ENCODE data around the gene ATP2C2. TPM values are rescaled to one million over a fixed set of nuclear protein-coding genes. Genes with fewer than 3 reads are reported as not detected.
"Not testable (repeated sequence)": the region's sequence is repeated elsewhere in the genome, so short reads cannot be mapped to it uniquely, and the experiment has no call there.

The ATP2C2 gene
- total and polyA plus RNA-seq, 2 donors (not counting 1 experiment from before 2014, with no cell fraction given) = not detected

DNA sequence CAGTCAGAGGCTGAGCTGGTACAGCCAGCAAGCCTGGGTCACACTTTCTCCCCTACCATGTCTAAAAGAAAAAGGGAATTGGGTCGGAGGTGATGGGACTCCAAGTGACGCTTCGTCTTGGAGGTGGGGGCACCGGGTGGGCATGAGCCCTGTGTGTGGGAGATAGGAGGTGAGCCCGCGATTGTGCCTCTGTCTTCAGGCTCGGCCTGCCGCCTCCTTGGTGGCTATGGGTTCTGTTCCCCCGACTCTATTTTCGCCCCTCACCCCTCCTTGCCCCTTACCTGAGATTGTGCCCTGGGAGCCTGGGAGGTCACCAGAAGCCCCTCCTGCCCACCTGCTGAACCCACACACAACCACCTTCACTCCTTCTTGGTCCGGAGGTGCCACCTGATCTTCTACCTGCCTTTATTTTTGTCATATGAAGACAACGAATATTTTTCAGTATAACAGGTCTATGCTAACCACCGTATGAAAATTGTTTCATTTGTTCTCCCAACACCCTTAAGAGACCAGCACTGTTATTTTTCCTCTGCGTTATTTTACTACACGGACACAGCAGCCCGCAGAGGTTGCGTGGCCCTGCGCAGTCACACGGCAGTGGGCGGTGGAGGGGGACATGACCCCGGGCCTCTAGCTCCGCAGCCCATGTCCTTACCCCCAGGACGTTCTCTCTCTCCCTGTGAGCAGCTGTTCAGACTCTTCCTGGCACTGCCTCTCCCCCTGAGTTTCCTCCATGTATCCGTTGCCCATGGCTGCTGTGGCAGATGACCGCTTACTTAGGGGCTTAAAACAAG is 49.9 kb downstream of the ATP2C2 start:
- Histone ChIP-seq H3K4me2 (ENCODE audit: extremely low read depth, insufficient read depth, low read length) (no peak overlapping the region), H3K9ac (ENCODE audit: insufficient read depth, low read length) (no peak overlapping the region), H3K36me3 (ENCODE audit: control insufficient read depth, insufficient read depth, low read length) (no peaks in the 10 kb centered on the region), H3K27me3 (ENCODE audit: control insufficient read depth, insufficient read depth, low read length) (peaks cover 19% of the 10 kb centered on the region), H4K20me1 (ENCODE audit: control insufficient read depth, extremely low read depth, insufficient read depth, low read length) (no peaks in the 10 kb centered on the region), H3K9me3 (ENCODE audit: control insufficient read depth, insufficient read depth, low read depth, low read length) (no peaks in the 10 kb centered on the region), H3K4me1 (ENCODE audit: control insufficient read depth, extremely low read depth, insufficient read depth, low read length) (no peaks in the 10 kb centered on the region), H2AFZ (ENCODE audit: low read length) (no peak overlapping the region), H3K27ac (ENCODE audit: insufficient read depth, low read length) (no peak overlapping the region), H3K79me2 (ENCODE audit: control insufficient read depth, insufficient read depth, low read length) (no peaks in the 10 kb centered on the region), H3K4me3 (replicated peaks in 1 of 4; ENCODE audit: control extremely low read depth in 1 of 4, insufficient read depth in 1 of 4, low read depth in 3 of 4, low read length in 4 of 4) (no peak overlapping the region)
- TF ChIP-seq, protein P1, sequence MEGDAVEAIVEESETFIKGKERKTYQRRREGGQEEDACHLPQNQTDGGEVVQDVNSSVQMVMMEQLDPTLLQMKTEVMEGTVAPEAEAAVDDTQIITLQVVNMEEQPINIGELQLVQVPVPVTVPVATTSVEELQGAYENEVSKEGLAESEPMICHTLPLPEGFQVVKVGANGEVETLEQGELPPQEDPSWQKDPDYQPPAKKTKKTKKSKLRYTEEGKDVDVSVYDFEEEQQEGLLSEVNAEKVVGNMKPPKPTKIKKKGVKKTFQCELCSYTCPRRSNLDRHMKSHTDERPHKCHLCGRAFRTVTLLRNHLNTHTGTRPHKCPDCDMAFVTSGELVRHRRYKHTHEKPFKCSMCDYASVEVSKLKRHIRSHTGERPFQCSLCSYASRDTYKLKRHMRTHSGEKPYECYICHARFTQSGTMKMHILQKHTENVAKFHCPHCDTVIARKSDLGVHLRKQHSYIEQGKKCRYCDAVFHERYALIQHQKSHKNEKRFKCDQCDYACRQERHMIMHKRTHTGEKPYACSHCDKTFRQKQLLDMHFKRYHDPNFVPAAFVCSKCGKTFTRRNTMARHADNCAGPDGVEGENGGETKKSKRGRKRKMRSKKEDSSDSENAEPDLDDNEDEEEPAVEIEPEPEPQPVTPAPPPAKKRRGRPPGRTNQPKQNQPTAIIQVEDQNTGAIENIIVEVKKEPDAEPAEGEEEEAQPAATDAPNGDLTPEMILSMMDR (conservative IDR thresholded peaks at IDR 0.05 in 1 of 2, IDR thresholded peaks at IDR 0.05 in 1 of 2; ENCODE audit: low read depth in 1 of 2, low read length in 2 of 2) = no peak
- TF ChIP-seq EZH2 (IDR thresholded peaks at IDR 0.05; ENCODE audit: low read length, missing control alignments) = no peak
- DNase-seq (ENCODE audit: low read depth in 2 of 2) = no peak

DNA sequence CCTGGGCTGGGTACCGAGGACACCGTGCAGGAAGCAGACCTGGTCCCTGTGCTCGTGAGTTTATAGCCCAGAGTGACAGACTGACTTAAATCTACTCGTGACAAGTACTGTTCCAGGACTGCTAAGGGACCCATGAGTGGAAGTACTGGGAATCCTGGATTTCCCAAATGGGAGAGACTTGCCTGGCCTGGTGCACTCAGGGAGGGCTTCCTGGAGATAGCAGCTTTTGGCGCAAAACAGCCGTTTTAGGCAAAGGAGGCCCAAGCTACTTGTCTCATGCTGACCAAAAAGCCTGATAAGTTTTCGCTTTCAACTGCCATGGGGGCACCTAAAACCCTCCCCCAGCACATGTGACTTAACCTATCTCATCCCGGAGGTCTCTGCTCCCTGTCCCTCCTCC is 51.4 kb downstream of the ATP2C2 start:
- no peaks in the 10 kb centered on the region for H3K79me2 ChIP-seq (ENCODE audit: control insufficient read depth, insufficient read depth, low read length)
- H3K4me3 ChIP-seq (replicated peaks in 1 of 4; ENCODE audit: control extremely low read depth in 1 of 4, insufficient read depth in 1 of 4, low read depth in 3 of 4, low read length in 4 of 4) = no peak overlapping the region
- no peak overlapping the region for H3K27ac ChIP-seq (ENCODE audit: insufficient read depth, low read length)
- peaks cover 14% of the 10 kb centered on the region for H3K27me3 ChIP-seq (ENCODE audit: control insufficient read depth, insufficient read depth, low read length)
- no peak for TF ChIP-seq EZH2 (IDR thresholded peaks at IDR 0.05; ENCODE audit: low read length, missing control alignments)
- TF ChIP-seq, protein P1 (conservative IDR thresholded peaks at IDR 0.05 in 1 of 2, IDR thresholded peaks at IDR 0.05 in 1 of 2; ENCODE audit: low read depth in 1 of 2, low read length in 2 of 2) = no peak
- no peaks in the 10 kb centered on the region for H3K36me3 ChIP-seq (ENCODE audit: control insufficient read depth, insufficient read depth, low read length)
- no peaks in the 10 kb centered on the region for H4K20me1 ChIP-seq (ENCODE audit: control insufficient read depth, extremely low read depth, insufficient read depth, low read length)
- H2AFZ ChIP-seq (ENCODE audit: low read length) = no peak overlapping the region
- no peaks in the 10 kb centered on the region for H3K4me1 ChIP-seq (ENCODE audit: control insufficient read depth, extremely low read depth, insufficient read depth, low read length)
- no peak overlapping the region for H3K9ac ChIP-seq (ENCODE audit: insufficient read depth, low read length)
- no peaks in the 10 kb centered on the region for H3K9me3 ChIP-seq (ENCODE audit: control insufficient read depth, insufficient read depth, low read depth, low read length)
- no peak for DNase-seq (ENCODE audit: low read depth in 2 of 2)
- no peak overlapping the region for H3K4me2 ChIP-seq (ENCODE audit: extremely low read depth, insufficient read depth, low read length)

DNA sequence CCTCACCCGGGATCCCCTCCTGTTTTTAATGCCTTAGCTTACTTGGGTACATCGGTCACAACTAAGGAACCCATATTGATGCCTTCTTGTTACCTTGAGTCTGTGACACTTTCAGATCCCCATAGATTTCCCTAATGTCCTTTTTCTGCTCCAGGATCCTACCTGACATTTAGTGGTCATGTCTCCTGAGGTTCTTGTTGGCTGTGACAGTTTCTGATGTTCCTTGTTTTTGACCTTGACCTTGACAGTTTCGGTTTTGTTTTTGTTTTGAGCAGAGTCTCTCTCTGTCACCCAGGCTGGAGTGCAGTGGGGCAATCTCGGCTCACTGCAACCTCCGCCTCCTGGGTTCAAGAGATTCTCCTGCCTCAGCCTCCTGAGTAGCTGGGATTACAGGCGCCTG is 52.2 kb downstream of the ATP2C2 start:
- H3K27me3 ChIP-seq (ENCODE audit: control insufficient read depth, insufficient read depth, low read length) = peaks cover 11% of the 10 kb centered on the region
- H2AFZ ChIP-seq (ENCODE audit: low read length); H3K9me3 ChIP-seq (ENCODE audit: control insufficient read depth, insufficient read depth, low read depth, low read length); H3K4me1 ChIP-seq (ENCODE audit: control insufficient read depth, extremely low read depth, insufficient read depth, low read length); H4K20me1 ChIP-seq (ENCODE audit: control insufficient read depth, extremely low read depth, insufficient read depth, low read length); H3K4me3 ChIP-seq (replicated peaks in 1 of 4; ENCODE audit: control extremely low read depth in 1 of 4, insufficient read depth in 1 of 4, low read depth in 3 of 4, low read length in 4 of 4); DNase-seq (ENCODE audit: low read depth in 2 of 2); H3K36me3 ChIP-seq (ENCODE audit: control insufficient read depth, insufficient read depth, low read length); H3K9ac ChIP-seq (ENCODE audit: insufficient read depth, low read length); H3K4me2 ChIP-seq (ENCODE audit: extremely low read depth, insufficient read depth, low read length); H3K27ac ChIP-seq (ENCODE audit: insufficient read depth, low read length); H3K79me2 ChIP-seq (ENCODE audit: control insufficient read depth, insufficient read depth, low read length): not testable (repeated sequence)

Measured in fibroblast of lung (primary cell).